SK-N-SH treated with all-trans-retinoic acid at 6 μM for 48 hours (cell line): ENCODE measurements around the gene DUSP3.

Experiments
- ARNTL ChIP-seq: fragments of 450-650 bp; formaldehyde crosslinking; IDR thresholded peaks from 2 replicates; pipeline ENCODE4 v1.5.0; 2020; ENCODE audit warnings: low read depth, mild to moderate bottlenecking, moderate library complexity, borderline replicate concordance
- ESRRG ChIP-seq: fragments of 250-450 bp; sonication (Bioruptor Pico); IDR thresholded peaks from 2 replicates; pipeline ENCODE4 v1.6.1; 2021; ENCODE audit warnings: mild to moderate bottlenecking
- GLIS3 ChIP-seq: fragments of 250-450 bp; sonication (Bioruptor Pico); IDR thresholded peaks from 2 replicates; pipeline ENCODE4 v1.5.0; 2020; ENCODE audit warnings: mild to moderate bottlenecking, moderate library complexity
- TCF4 ChIP-seq: fragments of 250-450 bp; sonication (Bioruptor Pico); IDR thresholded peaks from 2 replicates; pipeline ENCODE4 v1.8.0; 2021; ENCODE audit warnings: mild to moderate bottlenecking, moderate library complexity, borderline replicate concordance
- ZFP3 ChIP-seq: fragments of 250-450 bp; sonication (Bioruptor Pico); IDR thresholded peaks from 2 replicates; pipeline ENCODE4 v1.5.0; 2020; ENCODE audit warnings: mild to moderate bottlenecking, moderate library complexity
- ZNF565 ChIP-seq: fragments of 450-650 bp; formaldehyde crosslinking; conservative IDR thresholded peaks from 2 replicates; pipeline ENCODE4 v1.5.0; 2020; ENCODE audit warnings: low read depth, mild to moderate bottlenecking, moderate library complexity
- ZNF8 ChIP-seq: fragments of 450-650 bp; formaldehyde crosslinking; IDR thresholded peaks from 2 replicates; pipeline ENCODE4 v1.5.0; 2020; ENCODE audit warnings: mild to moderate bottlenecking, moderate library complexity
- TF ChIP-seq, protein P1 (sequence below): fragments of 250-450 bp; sonication (Bioruptor Pico); IDR thresholded peaks from 2 replicates; pipeline ENCODE4 v1.5.1; 2021; ENCODE audit warnings: mild to moderate bottlenecking, moderate library complexity
- TF ChIP-seq, protein P2 (sequence below): fragments of 250-450 bp; sonication (Bioruptor Pico); IDR thresholded peaks from 2 replicates; pipeline ENCODE4 v1.8.0; 2020; ENCODE audit warnings: mild to moderate bottlenecking, moderate library complexity, borderline replicate concordance
- TF ChIP-seq, protein P3 (sequence below): fragments of 250-450 bp; sonication (Bioruptor Pico); IDR thresholded peaks from 2 replicates; pipeline ENCODE4 v1.5.1; 2020; ENCODE audit warnings: low read depth, mild to moderate bottlenecking, moderate library complexity
- TF ChIP-seq, protein P4 (sequence below): fragments of 250-450 bp; sonication (Bioruptor Pico); IDR thresholded peaks from 2 replicates; pipeline ENCODE4 v1.5.0; 2020; ENCODE audit warnings: mild to moderate bottlenecking, moderate library complexity

DNA sequence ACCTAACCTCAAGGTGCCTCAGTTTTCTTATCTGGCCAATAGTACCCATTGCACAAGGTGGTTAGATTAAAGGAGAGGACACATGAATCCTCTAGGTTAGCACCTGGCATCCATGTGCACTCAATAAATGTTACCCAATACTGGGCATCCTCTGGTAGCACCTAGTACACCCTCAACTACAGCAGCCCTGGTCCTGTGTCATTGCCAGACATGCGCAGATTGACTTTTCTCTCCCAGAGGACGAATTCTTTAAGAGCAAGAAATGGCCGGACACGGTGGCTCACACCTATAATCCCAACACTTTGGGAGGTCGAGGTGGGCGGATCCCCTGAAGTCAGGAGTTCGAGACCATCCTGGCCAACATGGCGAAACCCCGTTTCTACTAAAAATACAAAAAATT is 7.3 kb downstream of the DUSP3 start:
- TF ChIP-seq, protein P1, sequence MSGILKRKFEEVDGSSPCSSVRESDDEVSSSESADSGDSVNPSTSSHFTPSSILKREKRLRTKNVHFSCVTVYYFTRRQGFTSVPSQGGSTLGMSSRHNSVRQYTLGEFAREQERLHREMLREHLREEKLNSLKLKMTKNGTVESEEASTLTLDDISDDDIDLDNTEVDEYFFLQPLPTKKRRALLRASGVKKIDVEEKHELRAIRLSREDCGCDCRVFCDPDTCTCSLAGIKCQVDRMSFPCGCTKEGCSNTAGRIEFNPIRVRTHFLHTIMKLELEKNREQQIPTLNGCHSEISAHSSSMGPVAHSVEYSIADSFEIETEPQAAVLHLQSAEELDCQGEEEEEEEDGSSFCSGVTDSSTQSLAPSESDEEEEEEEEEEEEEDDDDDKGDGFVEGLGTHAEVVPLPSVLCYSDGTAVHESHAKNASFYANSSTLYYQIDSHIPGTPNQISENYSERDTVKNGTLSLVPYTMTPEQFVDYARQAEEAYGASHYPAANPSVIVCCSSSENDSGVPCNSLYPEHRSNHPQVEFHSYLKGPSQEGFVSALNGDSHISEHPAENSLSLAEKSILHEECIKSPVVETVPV (CRISPR knock-in tag): no peak
- no peak for TF ChIP-seq ZNF565
- TF ChIP-seq, protein P2, sequence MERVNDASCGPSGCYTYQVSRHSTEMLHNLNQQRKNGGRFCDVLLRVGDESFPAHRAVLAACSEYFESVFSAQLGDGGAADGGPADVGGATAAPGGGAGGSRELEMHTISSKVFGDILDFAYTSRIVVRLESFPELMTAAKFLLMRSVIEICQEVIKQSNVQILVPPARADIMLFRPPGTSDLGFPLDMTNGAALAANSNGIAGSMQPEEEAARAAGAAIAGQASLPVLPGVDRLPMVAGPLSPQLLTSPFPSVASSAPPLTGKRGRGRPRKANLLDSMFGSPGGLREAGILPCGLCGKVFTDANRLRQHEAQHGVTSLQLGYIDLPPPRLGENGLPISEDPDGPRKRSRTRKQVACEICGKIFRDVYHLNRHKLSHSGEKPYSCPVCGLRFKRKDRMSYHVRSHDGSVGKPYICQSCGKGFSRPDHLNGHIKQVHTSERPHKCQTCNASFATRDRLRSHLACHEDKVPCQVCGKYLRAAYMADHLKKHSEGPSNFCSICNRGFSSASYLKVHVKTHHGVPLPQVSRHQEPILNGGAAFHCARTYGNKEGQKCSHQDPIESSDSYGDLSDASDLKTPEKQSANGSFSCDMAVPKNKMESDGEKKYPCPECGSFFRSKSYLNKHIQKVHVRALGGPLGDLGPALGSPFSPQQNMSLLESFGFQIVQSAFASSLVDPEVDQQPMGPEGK (CRISPR knock-in tag): no peak
- TF ChIP-seq, protein P3, sequence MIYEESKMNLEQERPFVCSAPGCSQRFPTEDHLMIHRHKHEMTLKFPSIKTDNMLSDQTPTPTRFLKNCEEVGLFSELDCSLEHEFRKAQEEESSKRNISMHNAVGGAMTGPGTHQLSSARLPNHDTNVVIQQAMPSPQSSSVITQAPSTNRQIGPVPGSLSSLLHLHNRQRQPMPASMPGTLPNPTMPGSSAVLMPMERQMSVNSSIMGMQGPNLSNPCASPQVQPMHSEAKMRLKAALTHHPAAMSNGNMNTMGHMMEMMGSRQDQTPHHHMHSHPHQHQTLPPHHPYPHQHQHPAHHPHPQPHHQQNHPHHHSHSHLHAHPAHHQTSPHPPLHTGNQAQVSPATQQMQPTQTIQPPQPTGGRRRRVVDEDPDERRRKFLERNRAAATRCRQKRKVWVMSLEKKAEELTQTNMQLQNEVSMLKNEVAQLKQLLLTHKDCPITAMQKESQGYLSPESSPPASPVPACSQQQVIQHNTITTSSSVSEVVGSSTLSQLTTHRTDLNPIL (CRISPR knock-in tag): no peak
- no peak for TF ChIP-seq ARNTL
- no peak for TF ChIP-seq ESRRG
- TF ChIP-seq ZFP3 (CRISPR knock-in tag): no peak
- TF ChIP-seq, protein P4, sequence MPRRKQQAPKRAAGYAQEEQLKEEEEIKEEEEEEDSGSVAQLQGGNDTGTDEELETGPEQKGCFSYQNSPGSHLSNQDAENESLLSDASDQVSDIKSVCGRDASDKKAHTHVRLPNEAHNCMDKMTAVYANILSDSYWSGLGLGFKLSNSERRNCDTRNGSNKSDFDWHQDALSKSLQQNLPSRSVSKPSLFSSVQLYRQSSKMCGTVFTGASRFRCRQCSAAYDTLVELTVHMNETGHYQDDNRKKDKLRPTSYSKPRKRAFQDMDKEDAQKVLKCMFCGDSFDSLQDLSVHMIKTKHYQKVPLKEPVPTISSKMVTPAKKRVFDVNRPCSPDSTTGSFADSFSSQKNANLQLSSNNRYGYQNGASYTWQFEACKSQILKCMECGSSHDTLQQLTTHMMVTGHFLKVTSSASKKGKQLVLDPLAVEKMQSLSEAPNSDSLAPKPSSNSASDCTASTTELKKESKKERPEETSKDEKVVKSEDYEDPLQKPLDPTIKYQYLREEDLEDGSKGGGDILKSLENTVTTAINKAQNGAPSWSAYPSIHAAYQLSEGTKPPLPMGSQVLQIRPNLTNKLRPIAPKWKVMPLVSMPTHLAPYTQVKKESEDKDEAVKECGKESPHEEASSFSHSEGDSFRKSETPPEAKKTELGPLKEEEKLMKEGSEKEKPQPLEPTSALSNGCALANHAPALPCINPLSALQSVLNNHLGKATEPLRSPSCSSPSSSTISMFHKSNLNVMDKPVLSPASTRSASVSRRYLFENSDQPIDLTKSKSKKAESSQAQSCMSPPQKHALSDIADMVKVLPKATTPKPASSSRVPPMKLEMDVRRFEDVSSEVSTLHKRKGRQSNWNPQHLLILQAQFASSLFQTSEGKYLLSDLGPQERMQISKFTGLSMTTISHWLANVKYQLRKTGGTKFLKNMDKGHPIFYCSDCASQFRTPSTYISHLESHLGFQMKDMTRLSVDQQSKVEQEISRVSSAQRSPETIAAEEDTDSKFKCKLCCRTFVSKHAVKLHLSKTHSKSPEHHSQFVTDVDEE (CRISPR knock-in tag): no peak
- TF ChIP-seq TCF4: no peak
- no peak for TF ChIP-seq ZNF8 (CRISPR knock-in tag)
- TF ChIP-seq GLIS3: no peak
